Coronary artery (tissue), 2 donors: ENCODE measurements around the gene MRPL44.

Experiments used
- DNase-seq: peaks from one replicate; pipeline ENCODE4 v3.0.0-alpha.2; 2017; ENCODE audit warnings: low spot score
- H3K27ac ChIP-seq, 2 donors: fragments of 200-600 bp; sonication (generic); one replicate each; pipeline ENCODE4 v1.5.1; 2016 to 2019
- H3K4me3 ChIP-seq: fragments of 200-600 bp; sonication (generic); 2 replicates; pipeline ENCODE4 v1.5.1; 2016; ENCODE audit warnings: mild to moderate bottlenecking, moderate library complexity
- CTCF ChIP-seq: fragments of 200-600 bp; sonication (generic); IDR thresholded peaks from one replicate; pipeline ENCODE4 v1.5.1; 2019; ENCODE audit warnings: antibody characterized with exemption

Gene MRPL44

GRCh38 chr2:223957092-223957851 lies at the start of gene MRPL44:
Gene MRPL44, plus strand, starts transcription at chr2:223957463. Its CDS starts 10 bp downstream, at chr2:223957473.
- DNase-seq = peak; percentile 97
- Histone ChIP-seq H3K27ac (peak within 1 kb of the TSS; percentile 73 to 82), H3K4me3 (peak within 1 kb of the TSS; percentile 77)
- no peak for TF ChIP-seq CTCF

GRCh38 chr2:223908304-223908998 lies 48.8 kb upstream of the MRPL44 start:
- TF ChIP-seq CTCF = no peak
- no peak overlapping the region for H3K27ac ChIP-seq
- no peak for DNase-seq

GRCh38 chr2:223909001-223909741 lies 48.1 kb upstream of the MRPL44 start:
- H3K4me3 ChIP-seq = no peak overlapping the region
- no peak for TF ChIP-seq CTCF
- no peak overlapping the region for H3K27ac ChIP-seq
- DNase-seq = no peak

More at GRCh38 chr2:223908304-223908998, 48.8 kb upstream of the MRPL44 start:
- H3K4me3 ChIP-seq = no peak overlapping the region

DNA sequence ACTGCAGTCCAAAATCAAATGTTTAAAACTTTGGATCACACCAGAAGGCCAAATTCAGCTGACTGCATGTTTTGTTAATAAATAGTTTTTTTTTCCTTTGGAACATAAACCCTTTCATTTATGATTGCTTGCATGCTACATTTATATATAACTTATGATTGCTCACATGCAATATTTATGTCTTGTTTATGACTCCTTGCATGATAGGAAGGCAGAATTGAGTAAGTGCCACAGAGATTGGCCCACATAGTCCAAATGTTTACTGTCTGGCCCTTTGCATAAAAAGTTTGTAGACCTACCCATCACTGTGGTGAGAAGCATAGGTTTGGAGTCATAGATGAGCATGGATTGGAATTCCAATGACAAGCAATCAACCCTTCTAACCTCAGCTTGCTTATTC lies 42.9 kb upstream of the MRPL44 start:
- no peak overlapping the region for H3K27ac ChIP-seq
- no peak overlapping the region for H3K4me3 ChIP-seq
- DNase-seq = no peak
- no peak for TF ChIP-seq CTCF

DNA sequence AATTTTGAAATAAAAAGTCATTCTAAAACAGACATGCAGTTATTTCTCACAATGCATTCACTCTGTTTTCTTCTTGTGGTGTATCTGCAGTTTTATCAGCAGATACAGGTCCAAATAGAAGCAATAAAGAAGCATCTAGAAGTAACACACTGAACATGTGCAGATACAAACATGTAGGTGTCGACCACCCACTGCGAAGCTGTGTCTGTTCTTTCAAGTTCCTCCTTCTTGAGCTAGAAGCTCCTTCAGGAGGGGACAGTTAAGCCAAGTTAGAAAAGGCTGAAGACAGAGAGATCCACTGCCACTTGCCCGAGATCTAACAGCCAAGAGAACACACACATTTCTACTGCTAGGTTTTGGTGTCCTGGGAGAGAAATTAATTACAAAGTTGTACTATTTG lies 42.2 kb upstream of the MRPL44 start:
- no peak for TF ChIP-seq CTCF
- no peak for DNase-seq
- Histone ChIP-seq H3K27ac (no peak overlapping the region), H3K4me3 (no peak overlapping the region)

DNA sequence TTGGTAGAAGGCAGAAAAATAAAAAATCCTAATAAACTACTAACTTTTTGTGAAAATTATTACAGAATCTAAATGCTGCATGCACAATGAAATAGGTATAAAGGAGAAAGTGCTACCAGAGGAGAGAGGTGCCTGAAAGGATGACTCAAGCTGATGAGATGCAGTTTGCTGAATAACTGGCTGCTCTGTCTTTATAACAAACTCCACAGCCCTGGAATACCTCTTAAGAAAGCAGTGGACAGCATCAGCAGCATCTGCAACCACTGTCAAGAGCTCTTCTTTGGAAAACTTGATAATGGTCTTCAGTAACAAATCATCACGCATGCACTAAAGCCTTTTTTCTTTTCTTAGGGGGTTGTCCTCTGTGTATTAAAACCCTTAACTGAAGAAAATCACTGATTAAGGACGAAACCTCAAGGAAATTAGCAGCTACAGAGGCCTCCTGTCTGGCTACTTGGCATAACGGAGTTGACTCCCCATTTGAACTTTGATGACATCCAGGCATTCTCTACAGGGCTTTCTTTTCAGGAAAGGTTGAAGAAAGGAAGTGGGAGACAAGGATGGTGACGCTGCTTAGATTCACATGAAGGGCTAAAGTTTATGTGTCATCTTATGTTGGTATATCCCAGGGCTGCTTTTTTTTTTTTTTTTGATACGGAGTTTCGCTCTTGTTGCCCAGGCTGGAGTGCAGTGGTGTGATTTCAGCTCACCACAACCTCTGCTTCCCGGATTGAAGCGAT lies 40.9 kb upstream of the MRPL44 start:
- DNase-seq = no peak
- Histone ChIP-seq H3K4me3 (no peak overlapping the region), H3K27ac (no peak overlapping the region)
- TF ChIP-seq CTCF = no peak
